ENCODE data around the gene NOTCH4.
A peak's percentile ranks its signal among the peaks of the same experiment; 100 is the strongest.

NOTCH4 gene

GRCh38 chr6:32153564-32154513 is 70.0 kb downstream of the NOTCH4 start, which contains the start of gene PPT2 (continued):
- TF ChIP-seq ZNF114 (tag by site-specific recombination; IDR thresholded peaks at IDR 0.05) = no peak
- no peak for TF ChIP-seq SETDB1 (IDR thresholded peaks at IDR 0.05; ENCODE audit: insufficient read length, low read length)
- no peak for TF ChIP-seq ZSCAN5A (tag by site-specific recombination; IDR thresholded peaks at IDR 0.05)
- no peak for TF ChIP-seq ZNF791 (tag by site-specific recombination; IDR thresholded peaks at IDR 0.05)
- peak; percentile 93 for TF ChIP-seq ZNF629 (tag by site-specific recombination; IDR thresholded peaks at IDR 0.05)
- no peak for TF ChIP-seq ZNF19 (tag by site-specific recombination; IDR thresholded peaks at IDR 0.05; ENCODE audit: low read depth)
- no peak for TF ChIP-seq ZNF664 (tag by site-specific recombination; IDR thresholded peaks at IDR 0.05)
- TF ChIP-seq ZNF785 (tag by site-specific recombination; IDR thresholded peaks at IDR 0.05) = no peak
- TF ChIP-seq ZNF558 (tag by site-specific recombination; IDR thresholded peaks at IDR 0.05) = no peak
- peak; percentile 81 for TF ChIP-seq EGR2 (tag by site-specific recombination; IDR thresholded peaks at IDR 0.05; ENCODE audit: low read depth)
- peak; percentile 27; the same call in 1 of the 2 replicates for TF ChIP-seq INSM2 (tag by site-specific recombination; IDR thresholded peaks at IDR 0.05)
- no peak for TF ChIP-seq ZNF423 (tag by site-specific recombination; IDR thresholded peaks at IDR 0.05)
- TF ChIP-seq ZNF701 (tag by site-specific recombination; IDR thresholded peaks at IDR 0.05) = no peak
- no peak for TF ChIP-seq GFI1B (tag by site-specific recombination; IDR thresholded peaks at IDR 0.05)
- peak; percentile 62; the same call in 1 of the 2 replicates for TF ChIP-seq ZEB2 (tag by site-specific recombination; IDR thresholded peaks at IDR 0.05)
- peak; percentile 83 for TF ChIP-seq ZNF335 (tag by site-specific recombination; conservative IDR thresholded peaks at IDR 0.05)
- no peak for TF ChIP-seq ZNF549 (tag by site-specific recombination; IDR thresholded peaks at IDR 0.05)
- TF ChIP-seq SP3 (tag by site-specific recombination; IDR thresholded peaks at IDR 0.05) = peak; percentile 72
- TF ChIP-seq, protein P1, sequence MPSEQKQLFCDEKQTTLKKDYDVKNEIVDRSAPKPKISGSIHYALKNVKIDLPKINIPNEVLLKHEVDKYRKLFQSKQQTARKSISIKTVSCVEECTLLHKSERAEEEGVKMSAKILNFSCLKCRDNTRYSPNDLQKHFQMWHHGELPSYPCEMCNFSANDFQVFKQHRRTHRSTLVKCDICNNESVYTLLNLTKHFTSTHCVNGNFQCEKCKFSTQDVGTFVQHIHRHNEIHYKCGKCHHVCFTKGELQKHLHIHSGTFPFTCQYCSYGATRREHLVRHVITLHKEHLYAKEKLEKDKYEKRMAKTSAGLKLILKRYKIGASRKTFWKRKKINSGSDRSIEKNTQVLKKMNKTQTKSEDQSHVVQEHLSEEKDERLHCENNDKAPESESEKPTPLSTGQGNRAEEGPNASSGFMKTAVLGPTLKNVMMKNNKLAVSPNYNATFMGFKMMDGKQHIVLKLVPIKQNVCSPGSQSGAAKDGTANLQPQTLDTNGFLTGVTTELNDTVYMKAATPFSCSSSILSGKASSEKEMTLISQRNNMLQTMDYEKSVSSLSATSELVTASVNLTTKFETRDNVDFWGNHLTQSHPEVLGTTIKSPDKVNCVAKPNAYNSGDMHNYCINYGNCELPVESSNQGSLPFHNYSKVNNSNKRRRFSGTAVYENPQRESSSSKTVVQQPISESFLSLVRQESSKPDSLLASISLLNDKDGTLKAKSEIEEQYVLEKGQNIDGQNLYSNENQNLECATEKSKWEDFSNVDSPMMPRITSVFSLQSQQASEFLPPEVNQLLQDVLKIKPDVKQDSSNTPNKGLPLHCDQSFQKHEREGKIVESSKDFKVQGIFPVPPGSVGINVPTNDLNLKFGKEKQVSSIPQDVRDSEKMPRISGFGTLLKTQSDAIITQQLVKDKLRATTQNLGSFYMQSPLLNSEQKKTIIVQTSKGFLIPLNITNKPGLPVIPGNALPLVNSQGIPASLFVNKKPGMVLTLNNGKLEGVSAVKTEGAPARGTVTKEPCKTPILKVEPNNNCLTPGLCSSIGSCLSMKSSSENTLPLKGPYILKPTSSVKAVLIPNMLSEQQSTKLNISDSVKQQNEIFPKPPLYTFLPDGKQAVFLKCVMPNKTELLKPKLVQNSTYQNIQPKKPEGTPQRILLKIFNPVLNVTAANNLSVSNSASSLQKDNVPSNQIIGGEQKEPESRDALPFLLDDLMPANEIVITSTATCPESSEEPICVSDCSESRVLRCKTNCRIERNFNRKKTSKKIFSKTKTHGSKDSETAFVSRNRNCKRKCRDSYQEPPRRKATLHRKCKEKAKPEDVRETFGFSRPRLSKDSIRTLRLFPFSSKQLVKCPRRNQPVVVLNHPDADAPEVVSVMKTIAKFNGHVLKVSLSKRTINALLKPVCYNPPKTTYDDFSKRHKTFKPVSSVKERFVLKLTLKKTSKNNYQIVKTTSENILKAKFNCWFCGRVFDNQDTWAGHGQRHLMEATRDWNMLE (tag by site-specific recombination; conservative IDR thresholded peaks at IDR 0.05; ENCODE audit: low read depth) = 0 out of 2 replicates have a peak, but pooled peaks have one; percentile 28
- TF ChIP-seq ZNF174 (tag by site-specific recombination; IDR thresholded peaks at IDR 0.05) = no peak
- TF ChIP-seq, protein P2, sequence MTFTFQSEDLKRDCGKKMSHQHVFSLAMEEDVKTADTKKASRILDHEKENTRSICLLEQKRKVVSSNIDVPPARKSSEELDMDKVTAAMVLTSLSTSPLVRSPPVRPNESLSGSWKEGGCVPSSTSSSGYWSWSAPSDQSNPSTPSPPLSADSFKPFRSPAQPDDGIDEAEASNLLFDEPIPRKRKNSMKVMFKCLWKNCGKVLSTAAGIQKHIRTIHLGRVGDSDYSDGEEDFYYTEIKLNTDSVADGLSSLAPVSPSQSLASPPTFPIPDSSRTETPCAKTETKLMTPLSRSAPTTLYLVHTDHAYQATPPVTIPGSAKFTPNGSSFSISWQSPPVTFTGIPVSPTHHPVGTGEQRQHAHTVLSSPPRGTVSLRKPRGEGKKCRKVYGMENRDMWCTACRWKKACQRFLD (tag by site-specific recombination; IDR thresholded peaks at IDR 0.05) = no peak
- no peak for TF ChIP-seq MZF1 (tag by site-specific recombination; IDR thresholded peaks at IDR 0.05; ENCODE audit: borderline replicate concordance)
- peak; percentile 88 for TF ChIP-seq ZBTB8A (tag by site-specific recombination; IDR thresholded peaks at IDR 0.05)
- no peak for TF ChIP-seq ZNF645 (tag by site-specific recombination; IDR thresholded peaks at IDR 0.05)
- 0 out of 2 replicates have a peak, but pooled peaks have one; percentile 39 for TF ChIP-seq SP7 (tag by site-specific recombination; IDR thresholded peaks at IDR 0.05)
- TF ChIP-seq ZNF239 (tag by site-specific recombination; IDR thresholded peaks at IDR 0.05) = no peak
- no peak for TF ChIP-seq ZNF707 (tag by site-specific recombination; IDR thresholded peaks at IDR 0.05)
- 0 out of 2 replicates have a peak, but pooled peaks have one; percentile 37 for TF ChIP-seq ZNF24 (tag by site-specific recombination; IDR thresholded peaks at IDR 0.05)
- no peak for TF ChIP-seq ZNF354C (tag by site-specific recombination; IDR thresholded peaks at IDR 0.05; ENCODE audit: borderline replicate concordance, low read depth)
- peak; percentile 68 for TF ChIP-seq MYNN (tag by site-specific recombination; IDR thresholded peaks at IDR 0.05; ENCODE audit: borderline replicate concordance)

All from HEK293 (cell line).